WERI-Rb-1 (cell line): Measurements from ENCODE around the gene POLE4.

ENCODE experiments used
- DNase-seq: peaks from one replicate; pipeline ENCODE4 v3.0.0-alpha.2; 2020
- H3K27ac ChIP-seq: fragments of 250-450 bp; sonication (Bioruptor Pico); 2 replicates; pipeline ENCODE4 v1.5.1; 2020; ENCODE audit warnings: mild to moderate bottlenecking, moderate library complexity
- H3K27me3 ChIP-seq: fragments of 250-450 bp; sonication (Bioruptor Pico); 2 replicates; pipeline ENCODE4 v1.5.1; 2021; ENCODE audit warnings: mild to moderate bottlenecking, low read depth, moderate library complexity; ENCODE audit not compliant: insufficient read depth, severe bottlenecking
- H3K36me3 ChIP-seq: fragments of 250-450 bp; sonication (Bioruptor Pico); 2 replicates; pipeline ENCODE4 v1.5.1; 2020; ENCODE audit warnings: mild to moderate bottlenecking, moderate library complexity
- H3K4me3 ChIP-seq: 2 replicates; pipeline ENCODE4 v1.5.1; 2011; ENCODE audit warnings: low read depth, mild to moderate bottlenecking, control low read depth, low read length
- H3K9me3 ChIP-seq: fragments of 250-450 bp; sonication (Bioruptor Pico); 2 replicates; pipeline ENCODE4 v1.5.1; 2021; ENCODE audit warnings: mild to moderate bottlenecking, moderate library complexity; ENCODE audit not compliant: severe bottlenecking
- CTCF ChIP-seq: IDR thresholded peaks from 2 replicates; pipeline ENCODE4 v1.5.1; 2011; ENCODE audit warnings: low read depth, mild to moderate bottlenecking, control low read depth, inconsistent platforms, low read length

Gene POLE4

DNA sequence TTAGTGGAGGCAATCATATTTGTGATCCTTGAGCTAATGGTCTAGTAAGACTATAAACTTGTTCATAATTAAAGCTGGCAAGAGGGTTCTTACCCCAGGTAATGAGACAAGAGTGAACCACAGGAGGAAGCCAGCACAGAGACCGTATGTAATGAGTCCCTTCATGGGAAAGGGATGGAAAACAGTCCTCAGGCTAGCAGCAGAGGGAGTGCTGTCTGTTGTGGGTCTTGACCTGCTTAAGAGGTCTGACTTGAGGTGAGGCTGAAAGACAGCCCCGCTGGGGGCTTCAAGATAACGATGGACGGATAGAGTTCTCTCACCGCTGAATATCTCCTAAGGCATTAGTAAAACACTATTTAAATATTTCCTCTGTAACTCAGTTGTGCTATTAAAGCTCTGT, 16.2 kb upstream of the POLE4 start:
- TF ChIP-seq CTCF, result no peak
- no peaks in the 10 kb centered on the region for H3K27me3 ChIP-seq

DNA sequence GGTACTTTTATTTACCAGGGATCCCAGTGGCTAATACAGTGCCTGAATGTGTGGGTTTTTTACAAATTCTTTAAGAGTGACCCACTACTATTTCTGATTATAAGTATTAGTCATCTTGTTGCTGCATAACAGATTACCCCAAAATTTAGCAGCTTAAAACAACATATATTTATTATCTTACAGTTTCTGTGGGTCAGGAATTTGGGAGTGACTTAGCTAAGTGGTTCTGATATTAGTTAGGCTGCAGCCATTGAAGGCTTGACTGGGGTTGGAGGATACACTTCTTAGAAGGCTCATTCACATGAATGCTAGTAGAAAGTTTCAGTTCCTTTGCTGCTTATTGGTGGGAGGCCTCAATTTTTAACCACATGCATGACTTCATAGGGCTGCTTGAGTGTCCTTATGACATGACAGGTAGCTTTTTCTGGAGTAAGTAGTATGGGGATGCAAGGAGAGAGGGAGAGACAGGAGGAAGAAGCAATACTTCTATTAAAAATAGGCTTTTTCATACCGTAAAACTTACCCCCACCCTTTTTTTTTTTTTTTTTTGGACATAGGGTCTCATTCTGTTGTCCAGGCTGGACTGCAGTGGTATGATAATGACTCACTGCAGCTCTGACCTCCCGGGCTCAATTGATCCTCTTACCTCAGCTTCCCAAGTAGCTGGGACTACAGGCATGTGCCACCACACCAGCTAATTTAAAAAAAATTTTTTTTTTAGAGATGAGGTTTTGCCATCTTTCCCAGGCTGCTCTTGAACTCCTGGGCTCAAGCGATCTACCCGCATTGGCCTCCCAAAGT, 13.3 kb upstream of the POLE4 start:
- H3K27ac ChIP-seq, result no peak overlapping the region
- no peak for TF ChIP-seq CTCF

More for the DNA sequence above, 16.2 kb upstream of the POLE4 start:
- H3K4me3 ChIP-seq, result no peak overlapping the region
- no peaks in the 10 kb centered on the region for H3K36me3 ChIP-seq
- DNase-seq, result no peak
- H3K27ac ChIP-seq, result no peak overlapping the region
- no peaks in the 10 kb centered on the region for H3K9me3 ChIP-seq

DNA sequence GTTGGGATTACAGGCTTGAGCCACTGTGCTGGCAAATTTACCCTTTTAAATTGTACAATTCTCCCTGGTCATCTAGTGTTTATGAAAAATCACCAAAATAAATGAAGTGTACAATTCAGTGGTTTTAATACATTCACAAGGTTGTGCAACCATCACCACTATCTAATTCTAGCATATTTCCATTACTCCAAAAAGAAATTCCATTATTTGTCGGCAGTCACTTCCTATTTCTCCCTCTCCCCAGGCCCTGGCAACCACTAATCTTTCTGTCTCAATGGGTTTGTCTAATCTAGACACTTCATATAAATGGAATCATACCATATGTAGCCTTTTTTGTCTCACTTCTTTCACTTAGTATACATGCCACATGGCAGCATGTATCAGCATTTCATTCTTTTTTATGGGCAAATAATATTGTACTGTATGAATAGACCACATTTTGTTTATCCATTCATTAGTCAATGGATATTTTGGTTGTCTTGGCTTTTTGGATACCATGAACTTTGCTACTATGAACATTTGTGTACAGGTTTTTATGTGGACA, 12.6 kb upstream of the POLE4 start:
- H3K4me3 ChIP-seq, result no peak overlapping the region
- DNase-seq, result no peak
- TF ChIP-seq CTCF, result no peak
- no peak overlapping the region for H3K27ac ChIP-seq
- H3K27me3 ChIP-seq, result no peaks in the 10 kb centered on the region
- no peaks in the 10 kb centered on the region for H3K9me3 ChIP-seq
- no peaks in the 10 kb centered on the region for H3K36me3 ChIP-seq

More for the DNA sequence above, 13.3 kb upstream of the POLE4 start:
- no peak for DNase-seq
- no peaks in the 10 kb centered on the region for H3K36me3 ChIP-seq
- no peaks in the 10 kb centered on the region for H3K27me3 ChIP-seq
- H3K4me3 ChIP-seq, result no peak overlapping the region
- H3K9me3 ChIP-seq, result no peaks in the 10 kb centered on the region

DNA sequence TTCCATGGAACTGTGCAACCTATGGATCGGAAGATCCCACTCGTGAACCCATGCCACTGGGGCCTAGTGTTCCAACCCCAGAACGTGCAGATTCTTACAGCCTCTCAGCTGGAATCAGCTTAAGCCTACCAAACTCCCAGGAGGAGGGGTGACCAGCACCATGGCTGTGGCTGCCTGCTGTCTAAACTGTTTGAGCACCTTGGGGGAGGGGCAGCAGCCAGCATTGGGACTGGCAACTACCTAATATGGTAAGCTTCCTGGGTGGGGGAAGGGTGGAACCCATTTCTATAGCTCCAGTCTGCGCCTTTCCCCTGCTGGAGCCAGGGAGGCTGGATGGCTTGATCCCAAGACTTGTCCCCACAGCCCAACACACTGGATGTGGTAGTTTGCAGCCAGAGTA, 10.7 kb upstream of the POLE4 start:
- H3K27ac ChIP-seq, result no peak overlapping the region
- no peak for TF ChIP-seq CTCF
- no peak overlapping the region for H3K4me3 ChIP-seq
- no peaks in the 10 kb centered on the region for H3K36me3 ChIP-seq
- peaks cover under 1% of the 10 kb centered on the region for H3K9me3 ChIP-seq
- DNase-seq, result peak; percentile 71
- no peaks in the 10 kb centered on the region for H3K27me3 ChIP-seq

- Histone ChIP-seq H3K27me3 (no peaks in the 10 kb centered on the region), H3K9me3 (peaks cover 5% of the 10 kb centered on the region), H3K27ac (no peak overlapping the region), H3K36me3 (no peaks in the 10 kb centered on the region), H3K4me3 (no peak overlapping the region)
- no peak for TF ChIP-seq CTCF
- no peak for DNase-seq
Observed at GRCh38 chr2:74948779-74949178, 9.7 kb upstream of the POLE4 start.
